Measurements from ENCODE around the gene DELE1.

- no peak for TF ChIP-seq ZNF8 (CRISPR knock-in tag; IDR thresholded peaks at IDR 0.05)
- no peak for TF ChIP-seq CSDC2 (CRISPR knock-in tag; IDR thresholded peaks at IDR 0.05)
- TF ChIP-seq CREB5 (CRISPR knock-in tag; IDR thresholded peaks at IDR 0.05; ENCODE audit: low read depth): no peak
- TF ChIP-seq POU6F1 (CRISPR knock-in tag; IDR thresholded peaks at IDR 0.05; ENCODE audit: borderline replicate concordance, low read depth): no peak
- TF ChIP-seq CSRNP3 (CRISPR knock-in tag; IDR thresholded peaks at IDR 0.05): no peak
- TF ChIP-seq SNAI2 (CRISPR knock-in tag; IDR thresholded peaks at IDR 0.05): no peak
- TF ChIP-seq TOX (CRISPR knock-in tag; IDR thresholded peaks at IDR 0.05; ENCODE audit: borderline replicate concordance): no peak
- no peak for TF ChIP-seq TCF4 (CRISPR knock-in tag; IDR thresholded peaks at IDR 0.05; ENCODE audit: borderline replicate concordance)
- no peak for TF ChIP-seq ZFP30 (CRISPR knock-in tag; IDR thresholded peaks at IDR 0.05)
- no peak for TF ChIP-seq ZFP3 (CRISPR knock-in tag; IDR thresholded peaks at IDR 0.05)
- TF ChIP-seq BACH2 (CRISPR knock-in tag; IDR thresholded peaks at IDR 0.05; ENCODE audit: borderline replicate concordance): no peak
- no peak for TF ChIP-seq ARNTL (CRISPR knock-in tag; IDR thresholded peaks at IDR 0.05; ENCODE audit: borderline replicate concordance, low read depth)
- TF ChIP-seq PATZ1 (CRISPR knock-in tag; IDR thresholded peaks at IDR 0.05; ENCODE audit: borderline replicate concordance): no peak
Observed at GRCh38 chr5:141920771-141921170, 2.9 kb upstream of the DELE1 start.
